Thyroid gland (tissue), 4 donors: ENCODE results near the gene MYLK. TPM values are rescaled to one million over a fixed set of nuclear protein-coding genes. Genes with fewer than 3 reads are reported as not detected.
"Not testable (repeated sequence)": the region's sequence is repeated elsewhere in the genome, so short reads cannot be mapped to it uniquely, and the experiment has no call there.

ENCODE experiments used
- DNase-seq, 2 donors: peaks; one replicate each; pipeline ENCODE4 v3.0.0-alpha.2; 2019
- H3K27ac ChIP-seq, 3 donors: fragments of 200-600 bp; sonication (generic); 1 replicate in 2 of 3; 2 replicates in 1 of 3; pipeline ENCODE4 v1.5.1; 2016 to 2019; ENCODE audit warnings: mild to moderate bottlenecking in 1 of 3, moderate library complexity in 1 of 3
- H3K27me3 ChIP-seq: fragments of 200-600 bp; sonication (generic); one replicate; pipeline ENCODE4 v1.5.1; 2019
- H3K36me3 ChIP-seq, 2 donors: fragments of 200-600 bp; sonication (generic); one replicate each; pipeline ENCODE4 v1.5.1; 2016 to 2019
- H3K4me1 ChIP-seq, 2 donors: fragments of 200-600 bp; sonication (generic); one replicate each; pipeline ENCODE4 v1.5.1; 2017 to 2019
- H3K4me3 ChIP-seq, 3 donors: fragments of 200-600 bp; sonication (generic); replicated peaks in 1 of 3; 1 replicate in 2 of 3; 2 replicates in 1 of 3; pipeline ENCODE4 v1.5.1; 2016; ENCODE audit warnings: mild to moderate bottlenecking in 1 of 3
- H3K9me3 ChIP-seq: fragments of 200-600 bp; sonication (generic); one replicate; pipeline ENCODE4 v1.5.1; 2017
- CTCF ChIP-seq, 6 experiments: fragments of 200-600 bp in 3 of 6; fragments of 450-650 bp in 3 of 6; sonication (generic) in 3 of 6; IDR thresholded peaks; one replicate each; pipeline ENCODE4 v1.5.1; 2016 to 2019; ENCODE audit warnings: antibody characterized with exemption in 6 of 6, mild to moderate bottlenecking in 2 of 6, inconsistent platforms in 1 of 6, moderate library complexity in 1 of 6
- POLR2A ChIP-seq, 2 donors: fragments of 450-650 bp; IDR thresholded peaks; one replicate each; pipeline ENCODE4 v1.6.1; 2017; ENCODE audit warnings: antibody characterized with exemption in 2 of 2, mild to moderate bottlenecking in 2 of 2, moderate library complexity in 1 of 2
- WGBS, 2 donors: methylation state at CpG; one replicate each; pipeline ENCODE4 v1.1.5; 2017; 5-methylcytosine and 5-hydroxymethylcytosine counted together
- intact Hi-C: fragments of 100-400 bp; cut with DNase I; formaldehyde crosslinking; loops from one replicate; pipeline ENCODE4 v1.15.1; 2023
- total RNA-seq, 4 donors: library from RNA; depleted of rRNA; stranded (reverse); fragments of >200 nt; gene quantifications; one replicate each; pipeline ENCODE4 v1.2.3, GENCODE V29; 2016

MYLK gene
- total RNA-seq, 4 donors from 2014 or later, result 28.9 to 51.2 (median 37.4) TPM

GRCh38 chr3:123610331-123610730, 273.8 kb downstream of the MYLK start:
- TF ChIP-seq POLR2A (IDR thresholded peaks at IDR 0.05) (no peak), CTCF (IDR thresholded peaks at IDR 0.05) (no peak)
- Histone ChIP-seq H3K4me3 (no peak overlapping the region), H3K27me3 (no peaks in the 10 kb centered on the region), H3K4me1 (no peaks in the 10 kb centered on the region), H3K36me3 (no peaks in the 10 kb centered on the region), H3K9me3 (no peaks in the 10 kb centered on the region), H3K27ac (no peak overlapping the region)
- DNase-seq, result no peak
- intact Hi-C loops, result no loop called here
- WGBS, 2 donors, result 36 to 58% methylated on average over 3 of the region's 3 CpGs

GRCh38 chr3:123609063-123609462, 275.1 kb downstream of the MYLK start:
- intact Hi-C loops, result no loop called here
- Histone ChIP-seq H3K27ac (no peak overlapping the region), H3K4me3 (no peak overlapping the region), H3K36me3 (no peaks in the 10 kb centered on the region), H3K4me1 (no peaks in the 10 kb centered on the region), H3K27me3 (no peaks in the 10 kb centered on the region), H3K9me3 (no peaks in the 10 kb centered on the region)
- no peak for TF ChIP-seq POLR2A (IDR thresholded peaks at IDR 0.05)
- no peak for TF ChIP-seq CTCF (IDR thresholded peaks at IDR 0.05)
- 86 to 92% methylated on average over 5 of the region's 5 CpGs for WGBS, 2 donors
- no peak for DNase-seq

GRCh38 chr3:123608263-123608937, 275.7 kb downstream of the MYLK start:
- Histone ChIP-seq H3K27me3 (no peaks in the 10 kb centered on the region), H3K9me3 (no peaks in the 10 kb centered on the region), H3K4me1 (no peaks in the 10 kb centered on the region), H3K4me3 (no peak overlapping the region), H3K27ac (no peak overlapping the region), H3K36me3 (no peaks in the 10 kb centered on the region)
- 92% methylated on average over 3 of the region's 3 CpGs for WGBS, 2 donors
- DNase-seq, result no peak
- intact Hi-C loops, result no loop called here
- TF ChIP-seq POLR2A (IDR thresholded peaks at IDR 0.05) (no peak), CTCF (IDR thresholded peaks at IDR 0.05) (no peak)

GRCh38 chr3:123606527-123606926, 277.6 kb downstream of the MYLK start:
- intact Hi-C loops, result no loop called here
- TF ChIP-seq POLR2A (IDR thresholded peaks at IDR 0.05) (no peak), CTCF (IDR thresholded peaks at IDR 0.05) (no peak)
- H3K9me3 ChIP-seq, result no peaks in the 10 kb centered on the region
- H3K27me3 ChIP-seq, result no peaks in the 10 kb centered on the region
- no peak overlapping the region for H3K4me3 ChIP-seq
- H3K4me1 ChIP-seq, result no peaks in the 10 kb centered on the region
- H3K36me3 ChIP-seq, result no peaks in the 10 kb centered on the region
- H3K27ac ChIP-seq, result no peak overlapping the region
- DNase-seq, result no peak

- TF ChIP-seq CTCF (IDR thresholded peaks at IDR 0.05), result no peak
- TF ChIP-seq POLR2A (IDR thresholded peaks at IDR 0.05), result no peak
- H3K27me3 ChIP-seq, result no peaks in the 10 kb centered on the region
- H3K4me1 ChIP-seq, result no peaks in the 10 kb centered on the region
- intact Hi-C loops, result no loop called here
- no peaks in the 10 kb centered on the region for H3K9me3 ChIP-seq
- no peaks in the 10 kb centered on the region for H3K36me3 ChIP-seq
- H3K4me3 ChIP-seq, result no peak overlapping the region
- H3K27ac ChIP-seq, result no peak overlapping the region
- DNase-seq, result no peak
- WGBS, 2 donors, result 82 to 91% methylated on average over 5 of the region's 5 CpGs
Observed at GRCh38 chr3:123605789-123606234, 278.3 kb downstream of the MYLK start.

GRCh38 chr3:123603153-123603552, 281.0 kb downstream of the MYLK start:
- H3K4me1 ChIP-seq, H3K4me3 ChIP-seq, H3K27me3 ChIP-seq, DNase-seq, intact Hi-C loops, H3K9me3 ChIP-seq, H3K27ac ChIP-seq, H3K36me3 ChIP-seq: not testable (repeated sequence)
- WGBS, 2 donors, result 97 to 100% methylated on average over 2 of the region's 2 CpGs
